Nephron progenitor cell (in vitro differentiated cells): Measurements from ENCODE around the gene RIPOR3.
A peak's percentile ranks its signal among the peaks of the same experiment; 100 is the strongest.

Experiments
- DNase-seq: peaks from one replicate; pipeline ENCODE4 v3.0.0; 2021
- H3K27ac Mint-ChIP-seq: 2 replicates; pipeline ENCODE4 v1.8.0; 2021; ENCODE audit warnings: mild to moderate bottlenecking, moderate library complexity, mixed read lengths
- H3K27me3 Mint-ChIP-seq: 2 replicates; pipeline ENCODE4 v1.8.0; 2021; ENCODE audit warnings: mild to moderate bottlenecking, low read depth, mixed read lengths; ENCODE audit not compliant: poor library complexity
- H3K36me3 Mint-ChIP-seq: 2 replicates; pipeline ENCODE4 v1.8.0; 2021; ENCODE audit warnings: low read depth, mixed read lengths
- H3K4me1 Mint-ChIP-seq: 2 replicates; pipeline ENCODE4 v1.8.0; 2021; ENCODE audit warnings: mixed read lengths
- H3K4me3 Mint-ChIP-seq: 2 replicates; pipeline ENCODE4 v1.8.0; 2021; ENCODE audit warnings: mild to moderate bottlenecking, moderate library complexity, mixed read lengths
- H3K9me3 Mint-ChIP-seq: 2 replicates; pipeline ENCODE4 v1.8.0; 2021; ENCODE audit warnings: mild to moderate bottlenecking, moderate library complexity, mixed read lengths
- CTCF ChIP-seq: fragments of 200-600 bp; sonication (generic); IDR thresholded peaks from 2 replicates; pipeline ENCODE4 v1.5.0; 2021; ENCODE audit warnings: antibody characterized with exemption

Gene RIPOR3

GRCh38 chr20:50695135-50695872, 4.0 kb upstream of the RIPOR3 start:
- Mint-ChIP-seq H3K9me3 (no peaks in the 10 kb centered on the region), H3K27ac (peak overlapping the region; percentile 58), H3K4me1 (peaks cover 40% of the 10 kb centered on the region), H3K36me3 (no peaks in the 10 kb centered on the region), H3K27me3 (peaks cover 19% of the 10 kb centered on the region), H3K4me3 (peak overlapping the region; percentile 46)
- peak; percentile 31 for DNase-seq
- TF ChIP-seq CTCF = no peak

- H3K4me3 Mint-ChIP-seq = peak overlapping the region; percentile 46
- peaks cover 26% of the 10 kb centered on the region for H3K27me3 Mint-ChIP-seq
- peaks cover 45% of the 10 kb centered on the region for H3K4me1 Mint-ChIP-seq
- DNase-seq = no peak
- H3K9me3 Mint-ChIP-seq = no peaks in the 10 kb centered on the region
- H3K27ac Mint-ChIP-seq = peak overlapping the region; percentile 58
- no peak for TF ChIP-seq CTCF
- no peaks in the 10 kb centered on the region for H3K36me3 Mint-ChIP-seq
These were observed 3.2 kb upstream of the RIPOR3 start for GRCh38 chr20:50694379-50695134.

GRCh38 chr20:50693001-50693400, 1.7 kb upstream of the RIPOR3 start:
- Mint-ChIP-seq H3K27ac (no peak overlapping the region), H3K4me1 (peaks cover 45% of the 10 kb centered on the region), H3K27me3 (peaks cover 36% of the 10 kb centered on the region), H3K36me3 (no peaks in the 10 kb centered on the region), H3K9me3 (no peaks in the 10 kb centered on the region), H3K4me3 (no peak overlapping the region)
- DNase-seq = no peak
- no peak for TF ChIP-seq CTCF

GRCh38 chr20:50692552-50692933, 1.2 kb upstream of the RIPOR3 start:
- no peak for DNase-seq
- Mint-ChIP-seq H3K4me3 (peak overlapping the region; percentile 73), H3K4me1 (peaks cover 45% of the 10 kb centered on the region), H3K27me3 (peaks cover 36% of the 10 kb centered on the region), H3K36me3 (no peaks in the 10 kb centered on the region), H3K9me3 (no peaks in the 10 kb centered on the region), H3K27ac (no peak overlapping the region)
- TF ChIP-seq CTCF = no peak

GRCh38 chr20:50691573-50692551, 520 bp upstream of the RIPOR3 start:
- no peaks in the 10 kb centered on the region for H3K9me3 Mint-ChIP-seq
- no peaks in the 10 kb centered on the region for H3K36me3 Mint-ChIP-seq
- peaks cover 50% of the 10 kb centered on the region for H3K4me1 Mint-ChIP-seq
- DNase-seq = peak; percentile 33
- peak overlapping the region; percentile 73 for H3K4me3 Mint-ChIP-seq
- TF ChIP-seq CTCF = no peak
- H3K27me3 Mint-ChIP-seq = peaks cover 38% of the 10 kb centered on the region
- H3K27ac Mint-ChIP-seq = no peak overlapping the region
